GM21381 (cell line): Measurements from ENCODE around the gene MYOZ2.

ENCODE experiments used
- ATAC-seq: cut with Tn5 transposase; IDR thresholded peaks from one replicate; pipeline ENCODE4 v1.9.1; 2021; ENCODE audit warnings: mild to moderate bottlenecking, moderate library complexity; ENCODE audit not compliant: unreplicated experiment

Gene MYOZ2

DNA sequence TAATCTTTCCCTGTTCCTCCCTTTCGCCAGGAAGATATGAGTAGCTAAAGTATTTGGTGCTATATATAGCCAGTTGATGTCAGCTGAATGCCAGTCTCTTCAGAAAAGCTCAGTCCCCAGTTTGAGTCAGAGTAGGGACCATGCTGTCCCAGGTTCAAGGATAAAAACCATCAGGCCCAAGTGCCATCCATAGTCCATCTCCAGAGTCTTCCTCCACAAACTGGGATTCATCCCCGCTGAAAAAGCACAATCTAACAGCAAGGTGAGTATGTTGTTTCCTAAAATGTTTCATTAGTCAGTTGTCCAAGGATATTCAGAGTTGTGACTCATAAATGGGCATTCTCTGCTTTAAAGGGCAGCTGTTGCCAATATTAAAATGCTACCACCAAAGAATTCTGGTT lies at the start of gene MYOZ2:
Gene MYOZ2, plus strand, starts transcription at position 112 of the 401 bp plus-strand sequence. CDS start 694 bp downstream, outside the sequence.
- no peak for ATAC-seq

DNA sequence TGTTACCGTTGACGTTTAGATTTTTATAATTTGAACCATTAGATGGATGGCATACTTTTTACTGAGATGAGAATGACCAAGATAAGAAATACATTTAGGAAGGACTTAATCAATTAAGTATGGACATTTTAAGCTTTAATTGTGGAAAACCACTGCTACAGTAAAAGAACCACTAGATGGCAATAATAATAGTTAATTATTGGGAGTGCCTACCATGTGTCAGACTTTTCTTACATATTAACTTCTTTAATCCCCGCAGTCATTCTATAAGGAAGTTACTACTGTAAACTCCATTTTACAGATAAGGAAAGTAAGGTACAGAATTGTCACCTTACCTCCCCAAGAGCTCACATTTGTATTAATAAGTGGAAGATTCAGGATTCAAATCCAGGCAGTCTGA lies 48.5 kb upstream of the MYOZ2 start:
- no peak for ATAC-seq

DNA sequence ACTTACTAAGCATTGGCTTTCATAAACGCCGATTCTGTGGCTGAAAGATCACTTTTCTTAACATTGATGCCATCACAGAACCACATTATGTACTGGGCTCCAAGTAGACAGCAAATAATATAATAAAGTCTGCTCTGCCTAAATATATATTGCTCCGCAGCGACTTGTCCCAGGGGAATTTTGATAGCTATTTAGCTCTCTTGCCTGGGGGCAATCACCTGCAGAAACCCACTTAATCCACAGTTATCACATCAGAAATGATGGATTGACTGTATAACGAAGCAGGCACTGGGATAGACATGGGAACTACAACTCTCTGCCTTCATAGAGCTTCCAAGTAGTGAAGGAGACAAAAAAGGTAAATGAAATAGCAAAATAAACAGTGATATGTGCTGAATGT lies 48.0 kb upstream of the MYOZ2 start:
- no peak for ATAC-seq

DNA sequence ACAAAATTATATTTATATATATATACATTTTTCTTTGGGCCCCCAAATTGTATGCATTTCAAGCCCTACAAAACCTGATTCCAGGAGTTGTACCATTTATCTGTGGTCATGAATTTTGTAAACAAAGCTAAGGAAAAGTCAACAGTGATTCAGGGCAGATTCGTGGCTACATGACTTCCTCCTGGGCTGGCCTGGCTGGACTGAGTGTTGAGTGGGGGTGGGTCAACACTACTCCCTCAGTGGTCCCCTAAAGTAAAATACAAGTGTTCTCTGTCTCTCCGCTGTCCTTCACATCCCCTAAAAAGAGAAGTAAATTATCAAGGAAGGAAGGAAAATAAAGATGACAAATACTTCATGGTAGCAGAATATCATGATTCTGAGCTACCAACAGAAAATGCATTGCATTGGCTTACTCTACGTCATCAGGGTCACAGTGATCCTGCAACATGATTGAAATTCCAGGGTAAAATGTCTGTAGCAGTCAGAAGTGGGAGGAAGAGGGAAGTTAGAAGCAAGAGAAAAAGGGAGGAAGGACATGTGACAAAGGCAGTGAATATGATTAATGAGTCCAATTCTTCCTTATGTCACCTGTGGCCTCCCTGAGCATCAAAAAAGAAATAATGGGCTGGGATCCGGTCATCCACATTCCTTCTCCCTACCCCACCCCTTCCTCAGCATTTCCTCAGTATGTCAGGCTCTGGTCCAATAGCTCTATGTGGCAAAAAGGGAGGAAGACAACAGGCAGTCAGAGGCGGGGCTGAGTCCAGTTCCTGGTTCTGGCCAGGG lies 42.4 kb upstream of the MYOZ2 start:
- ATAC-seq: no peak

DNA sequence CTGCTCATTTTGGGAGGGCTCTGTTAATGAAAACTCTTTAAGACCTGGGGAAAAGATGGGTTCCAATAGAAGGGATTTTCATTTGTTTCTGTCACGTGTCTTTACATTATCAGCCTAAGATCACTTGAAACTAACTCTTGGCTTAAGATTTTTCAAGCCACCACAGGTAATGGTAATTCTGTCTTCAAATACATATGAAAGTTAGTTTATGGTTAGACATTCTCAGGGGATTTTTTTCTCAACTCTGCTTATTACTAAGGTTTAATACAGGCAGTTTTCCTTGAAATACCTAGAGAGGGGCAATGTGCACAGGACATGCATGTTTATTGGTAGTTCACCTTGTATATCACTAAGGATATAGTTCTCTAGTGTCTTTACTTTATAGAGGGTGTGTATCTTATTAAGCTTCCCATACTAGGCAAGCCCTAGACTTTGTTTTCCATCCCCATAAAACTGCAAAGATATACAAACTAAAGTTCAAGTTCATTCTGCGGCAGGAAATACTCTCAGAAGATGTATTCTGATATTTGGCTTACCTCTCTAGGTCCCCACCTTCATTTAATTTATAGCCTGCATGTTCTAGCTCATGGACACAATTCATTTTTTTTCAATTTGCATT lies 38.2 kb upstream of the MYOZ2 start:
- ATAC-seq: no peak

DNA sequence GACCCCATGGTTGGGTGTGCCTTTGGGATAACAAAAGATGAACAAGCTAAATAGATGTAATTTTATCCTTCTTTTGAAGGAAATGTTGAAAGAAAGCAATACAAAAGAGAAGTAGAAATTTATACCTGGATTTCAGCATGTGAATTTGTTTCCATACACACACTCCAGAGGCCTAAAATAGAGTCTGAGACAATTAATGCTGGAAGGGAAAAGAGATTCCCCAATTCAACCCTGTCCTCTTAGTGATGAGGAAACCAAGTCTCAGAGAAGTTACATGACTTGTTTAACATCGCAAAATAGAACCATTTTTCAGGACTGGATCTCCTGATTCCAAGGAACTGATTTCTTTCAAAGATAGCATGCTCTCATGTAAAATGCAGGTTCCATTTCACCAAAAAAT lies 37.3 kb upstream of the MYOZ2 start:
- no peak for ATAC-seq

DNA sequence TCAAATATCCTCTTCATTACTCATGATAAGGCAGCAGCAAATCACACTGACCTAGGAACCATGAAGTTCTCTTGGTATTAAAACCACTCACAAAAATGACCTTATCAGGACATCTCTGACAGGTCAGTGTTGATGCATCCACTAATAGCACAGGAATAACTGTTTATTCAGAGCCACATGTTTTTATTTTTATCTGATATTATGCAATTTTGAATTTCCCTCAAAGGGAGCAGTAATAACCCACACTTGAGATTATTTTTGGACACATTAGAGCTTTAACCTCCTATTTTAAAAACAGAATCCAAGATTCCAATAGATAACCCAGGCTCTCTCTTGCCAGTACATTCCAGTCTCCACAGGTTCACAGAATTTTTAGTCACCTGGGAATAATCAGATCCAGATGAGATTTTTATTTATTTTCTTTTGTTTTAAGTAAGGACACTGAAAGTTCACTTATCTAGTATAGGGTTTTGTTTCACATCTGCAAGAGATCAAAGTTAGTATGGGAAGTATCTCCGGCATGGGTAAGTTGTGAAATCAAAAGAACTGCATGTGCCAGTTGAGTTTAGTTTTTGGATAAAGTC lies 36.3 kb upstream of the MYOZ2 start:
- no peak for ATAC-seq

DNA sequence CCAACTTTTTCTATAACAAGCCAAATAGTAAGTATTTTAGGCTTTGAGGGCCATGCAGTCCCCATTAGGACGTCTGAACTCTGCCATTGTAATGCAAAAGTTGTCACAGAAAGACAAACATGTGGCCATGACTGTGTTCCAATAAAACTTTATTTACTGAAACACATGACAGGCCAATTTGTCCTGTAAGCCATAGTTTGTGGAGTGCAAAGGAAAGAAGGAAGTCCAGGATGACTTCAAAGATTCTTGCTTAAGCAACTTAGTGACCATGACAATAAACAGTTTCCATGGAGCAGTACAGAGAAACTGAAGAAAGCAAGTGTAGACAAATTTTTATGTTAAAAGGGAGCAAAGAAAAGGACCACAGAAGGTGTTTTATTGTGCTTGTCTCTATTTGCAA lies 35.0 kb upstream of the MYOZ2 start:
- ATAC-seq: no peak

DNA sequence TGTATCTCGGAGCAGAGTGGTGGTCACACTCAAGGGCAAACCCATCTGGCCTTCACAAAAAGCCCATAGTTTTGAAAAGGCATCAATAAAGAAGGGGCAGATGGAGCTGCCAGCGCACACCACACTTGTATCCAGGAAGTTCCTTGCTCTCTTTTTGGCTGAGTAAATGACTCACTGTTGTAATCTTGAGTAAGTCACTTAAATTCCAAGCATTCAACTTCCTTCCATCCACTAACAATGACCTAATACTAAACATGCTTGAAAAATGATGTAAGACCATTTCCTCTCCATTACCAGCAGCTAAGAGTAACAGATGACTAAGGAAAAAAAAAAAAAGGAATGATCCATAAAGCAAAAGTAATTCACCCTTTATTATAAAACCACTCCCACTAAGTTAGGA lies 32.4 kb upstream of the MYOZ2 start:
- no peak for ATAC-seq

DNA sequence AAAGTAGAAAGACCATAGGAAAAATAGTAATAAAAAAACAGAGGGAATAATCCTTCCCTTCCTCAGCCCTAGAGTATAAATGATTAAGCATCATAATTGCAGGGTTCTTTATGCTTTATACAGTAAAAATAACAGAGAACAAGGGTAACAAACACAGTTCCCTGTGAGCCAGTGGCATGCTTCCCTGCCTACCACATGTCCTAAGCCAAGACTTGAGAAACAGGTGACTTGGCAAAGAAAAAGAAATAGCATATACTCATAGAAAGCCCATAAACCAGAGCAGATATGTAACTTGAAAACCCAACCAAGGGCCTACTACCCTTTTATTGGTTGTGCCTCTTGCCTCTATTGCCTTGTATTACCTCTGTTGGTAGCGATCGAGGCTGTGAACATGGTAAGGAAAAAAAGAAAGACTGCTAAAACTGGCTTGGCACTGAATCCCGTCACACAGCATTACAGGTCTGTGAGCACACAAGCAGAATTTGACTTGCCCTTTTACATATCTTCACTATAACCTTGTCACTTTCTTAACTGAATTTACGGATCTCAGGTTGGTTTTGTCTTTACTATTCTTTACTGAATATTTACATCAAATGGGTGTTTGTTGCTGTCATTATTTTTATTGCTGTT lies 30.9 kb upstream of the MYOZ2 start:
- no peak for ATAC-seq

DNA sequence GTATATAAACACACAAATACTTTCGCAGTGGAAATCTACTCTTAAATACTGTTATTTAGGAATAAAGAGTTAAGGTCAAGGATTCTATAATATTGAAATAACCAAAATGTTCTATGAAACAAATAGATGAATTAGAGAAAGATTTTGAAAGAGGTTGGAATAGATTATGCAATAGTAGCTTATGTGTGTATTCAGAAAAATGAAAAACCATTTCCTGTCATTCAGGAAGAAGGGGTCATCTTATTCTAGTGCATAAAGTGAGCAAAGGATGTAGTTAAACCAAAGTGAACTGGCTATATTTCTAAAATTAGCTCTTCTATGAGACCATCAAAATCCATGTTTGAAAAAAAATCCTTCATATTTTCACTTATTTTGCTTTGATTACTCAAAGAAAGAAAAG lies 30.0 kb upstream of the MYOZ2 start:
- no peak for ATAC-seq

DNA sequence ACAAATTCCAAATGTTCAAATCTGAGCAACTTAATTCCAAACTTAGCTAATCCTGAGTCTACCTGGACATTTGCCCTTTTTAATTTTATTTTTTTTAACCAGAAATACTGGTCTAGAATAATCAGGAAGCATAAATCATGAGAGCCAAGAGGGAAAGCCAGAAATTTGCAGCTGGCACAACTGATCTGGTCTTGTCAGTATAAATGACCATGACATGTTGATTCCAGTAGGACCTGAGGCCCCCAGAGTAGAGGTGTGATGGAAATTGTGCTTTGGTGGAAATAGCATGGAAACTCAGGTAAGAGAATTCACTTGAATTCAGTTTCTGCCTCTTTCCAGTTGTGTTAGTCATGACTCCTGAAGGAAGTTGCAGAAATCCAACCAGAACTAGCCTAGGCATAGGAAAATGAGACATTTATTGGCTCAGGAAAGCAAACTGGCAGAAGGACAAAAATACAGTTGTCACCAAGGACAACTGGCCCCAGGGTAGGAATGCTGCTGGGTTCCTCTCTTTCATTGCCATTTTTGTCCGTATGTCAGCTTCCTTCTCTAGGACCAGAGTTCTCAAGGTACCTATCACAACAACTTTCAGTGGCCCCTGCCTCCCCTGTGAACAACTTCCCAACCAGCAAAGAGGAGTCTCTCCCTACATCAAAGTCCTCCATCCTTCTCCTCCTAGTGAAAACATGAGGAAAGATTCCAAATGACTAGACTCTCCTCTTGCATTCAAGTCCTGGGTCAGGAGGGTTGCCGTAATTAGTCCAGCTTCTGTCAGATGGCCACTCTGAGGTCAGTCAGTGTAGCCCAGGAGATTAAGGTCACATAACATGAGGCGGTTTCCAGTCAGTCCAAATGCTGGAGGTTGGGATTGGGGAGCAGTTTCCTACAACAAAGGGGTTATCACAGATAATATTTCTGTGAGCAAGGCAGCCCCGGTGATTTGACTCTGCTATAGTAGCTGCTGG lies 29.3 kb upstream of the MYOZ2 start:
- ATAC-seq: no peak

DNA sequence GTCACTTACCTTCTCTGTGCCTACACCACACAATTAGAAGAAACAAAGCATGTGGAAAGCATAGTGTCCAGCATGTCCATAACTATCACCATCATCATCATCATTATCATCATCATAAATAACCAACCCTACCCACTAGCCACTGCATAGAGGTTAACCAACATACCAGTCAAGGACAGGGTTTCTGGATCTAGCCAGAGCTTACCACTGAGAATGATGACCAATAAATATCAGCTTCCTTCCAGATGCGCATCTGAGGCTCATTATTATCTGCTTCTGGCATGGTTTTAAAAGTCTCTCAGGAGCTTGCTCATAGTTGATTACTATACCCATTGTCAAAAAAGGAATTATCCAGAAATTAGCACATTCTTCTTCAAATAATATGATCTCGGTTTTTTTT lies 25.5 kb upstream of the MYOZ2 start:
- ATAC-seq: no peak

DNA sequence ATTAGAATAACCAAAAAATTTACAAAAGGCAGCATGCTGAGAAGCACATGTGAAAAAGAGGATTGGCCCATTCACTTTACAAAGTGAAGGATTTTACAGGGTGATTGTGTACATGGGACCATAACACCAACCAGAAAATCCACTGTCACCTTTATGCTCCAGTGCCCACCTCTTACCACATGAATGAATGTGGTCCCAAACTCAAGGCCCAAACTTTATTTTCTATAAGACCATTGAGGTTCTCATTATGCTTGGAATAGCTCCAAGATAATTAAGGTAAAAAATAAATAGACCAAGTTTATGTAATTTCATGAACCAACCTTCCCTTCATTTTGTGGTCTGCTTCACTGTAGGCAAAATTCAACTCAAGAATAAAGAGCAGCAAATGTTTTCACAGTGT lies 24.3 kb upstream of the MYOZ2 start:
- no peak for ATAC-seq

DNA sequence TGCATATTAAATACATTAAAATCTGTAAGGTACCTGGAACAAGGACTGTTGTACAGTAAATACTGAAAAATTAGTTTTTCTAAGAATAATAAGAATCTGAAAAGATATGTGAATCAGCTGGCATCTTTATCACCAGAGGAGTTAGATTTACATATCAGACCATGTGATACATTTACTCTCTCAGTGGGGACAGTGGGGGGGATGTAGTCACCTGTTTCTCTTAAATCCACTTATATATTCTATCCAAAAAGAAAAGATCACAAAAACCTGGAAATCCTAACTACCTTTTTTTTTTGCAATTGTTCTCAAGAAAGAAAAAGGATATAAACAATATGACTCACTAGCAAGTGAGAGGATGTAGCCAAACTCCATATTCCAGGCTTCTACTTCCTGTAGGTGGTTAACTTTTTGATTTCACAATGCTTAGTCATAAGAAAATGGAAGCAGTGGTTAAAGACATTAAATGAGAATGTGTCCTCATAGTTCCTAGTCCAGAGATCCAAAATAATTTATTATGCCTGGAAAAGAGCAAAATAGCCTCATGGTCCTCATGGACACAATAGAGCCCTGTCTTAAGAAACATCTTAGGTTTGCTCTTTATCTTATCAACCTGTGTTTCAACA lies 22.5 kb upstream of the MYOZ2 start:
- no peak for ATAC-seq

DNA sequence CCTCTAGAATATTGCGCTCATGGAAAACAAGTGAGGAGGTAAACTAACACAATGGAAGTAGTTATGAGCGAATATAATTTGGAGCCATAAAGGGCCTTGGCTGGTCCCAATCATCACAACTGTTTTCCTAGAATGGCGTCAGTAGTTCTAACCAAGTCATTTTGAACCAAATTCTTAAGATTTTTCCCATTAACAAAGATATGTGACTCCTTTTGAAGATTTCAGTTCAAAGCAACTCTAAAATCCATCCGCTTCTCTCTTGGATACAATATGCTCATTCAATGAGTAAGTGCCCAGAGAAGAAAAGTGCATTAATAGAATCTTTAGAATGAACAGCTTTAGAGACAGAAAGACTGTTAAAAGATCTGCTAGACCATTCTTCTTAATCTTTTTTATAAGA lies 19.6 kb upstream of the MYOZ2 start:
- ATAC-seq: no peak

DNA sequence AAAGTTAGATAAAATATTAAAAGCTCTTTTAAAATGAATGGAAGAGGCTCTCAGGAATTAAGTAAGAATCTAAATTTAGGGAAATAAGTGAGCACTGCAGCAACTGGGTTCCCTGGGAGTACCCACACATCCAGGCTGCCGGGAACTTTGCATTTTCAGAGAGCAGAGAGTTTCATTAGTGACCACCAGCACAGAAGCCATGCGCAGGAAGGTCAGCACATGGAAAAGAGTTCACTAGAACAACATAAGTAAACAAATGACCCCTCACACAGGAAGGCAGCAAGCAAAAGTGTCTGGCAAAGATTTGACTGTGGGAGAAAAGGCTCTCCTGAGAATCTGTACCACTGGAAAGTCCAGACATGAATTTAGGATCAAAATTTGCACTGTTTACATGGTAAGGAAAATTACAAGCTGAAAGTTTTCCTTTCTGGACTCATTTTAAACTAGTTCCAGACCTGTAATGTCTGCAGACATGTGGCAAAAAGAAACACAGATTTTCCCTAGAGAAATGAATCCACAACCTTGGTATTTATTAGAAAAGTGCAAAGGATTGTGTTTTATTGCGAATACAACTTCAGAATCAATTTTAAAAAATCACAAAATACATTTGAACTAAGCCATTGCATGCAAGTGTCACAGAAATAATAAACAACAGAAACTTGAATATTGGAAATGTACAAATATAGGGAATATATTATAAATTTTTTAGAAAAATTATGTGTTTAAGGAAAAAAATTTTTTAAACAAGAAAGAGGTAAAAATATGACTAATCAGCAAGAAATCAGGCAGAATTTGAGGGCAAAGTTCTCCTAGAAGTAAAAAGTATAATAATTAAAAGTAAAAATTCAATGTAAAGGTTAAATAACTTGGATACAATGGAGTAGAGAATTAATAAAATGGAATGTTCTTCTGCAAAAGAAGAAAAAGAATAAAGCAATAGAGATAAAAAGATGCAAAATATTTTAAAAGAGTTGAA lies 18.4 kb upstream of the MYOZ2 start:
- ATAC-seq: no peak

DNA sequence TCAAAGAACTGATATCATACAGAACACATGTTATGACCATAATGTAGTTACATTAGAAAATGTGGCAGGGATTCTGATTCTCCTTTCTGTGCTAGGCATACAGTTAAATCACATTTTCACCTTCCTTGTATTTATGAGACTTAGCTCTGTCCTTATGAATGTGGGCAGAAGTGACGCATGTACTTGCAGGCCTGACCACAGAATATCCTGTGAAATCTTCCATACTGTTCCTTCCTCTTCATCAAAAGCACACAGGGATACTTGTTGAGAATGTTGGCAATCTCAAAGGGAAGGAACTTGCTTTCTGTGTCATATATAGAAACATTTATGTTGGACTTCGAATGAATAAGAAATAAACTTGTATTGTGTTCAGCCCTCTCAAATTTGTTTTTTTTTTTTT lies 17.2 kb upstream of the MYOZ2 start:
- ATAC-seq: no peak

DNA sequence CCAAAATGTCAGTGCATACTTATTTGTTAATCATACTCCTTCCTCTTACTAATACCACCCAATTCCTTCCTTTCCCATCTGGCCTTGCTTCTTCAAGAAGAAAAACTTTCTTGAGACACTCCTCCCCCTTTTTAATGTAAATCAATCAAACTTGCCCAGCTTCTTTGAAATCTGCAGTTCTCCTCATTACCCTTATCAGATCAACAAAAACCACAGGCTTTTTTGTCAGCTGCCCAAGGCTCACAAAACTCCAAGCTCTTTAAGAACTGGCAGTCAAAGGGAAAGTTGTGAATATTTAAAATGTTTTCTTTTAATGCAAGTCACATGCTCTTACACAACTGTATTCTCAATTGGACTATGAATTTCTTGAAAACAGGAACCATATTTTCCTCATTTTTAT lies 11.3 kb upstream of the MYOZ2 start:
- ATAC-seq: no peak
